Measurements from ENCODE around the gene CACNA1F.
A peak's percentile ranks its signal among the peaks of the same experiment; 100 is the strongest.

The CACNA1F gene

GRCh38 chrX:49183701-49184281 lies 49.3 kb downstream of the CACNA1F start:
- peak overlapping the region; percentile 36; the same call in 1 of the 2 replicates for H3K4me3 ChIP-seq (ENCODE audit: low read depth, low read length)
- ChIA-PET POLR2A (interaction anchor here (1.3 kb wide), 1 partner anchor 12 kb away, joined by 10 read pairs; the partner anchor contains the start of gene PLP2), CTCF (interaction anchor here (1.2 kb wide), 1 partner anchor 28 kb away, joined by 4 read pairs; no protein-coding TSS in a partner anchor)
- no peak for DNase-seq (ENCODE audit: low read depth, low spot score)
- no peak for TF ChIP-seq CTCF (IDR thresholded peaks at IDR 0.05; ENCODE audit: insufficient read depth, low read length, missing control alignments)

GRCh38 chrX:49179358-49179757 lies 53.8 kb downstream of the CACNA1F start:
- H3K4me3 ChIP-seq (ENCODE audit: low read depth, low read length), result no peak overlapping the region
- CTCF ChIA-PET, result interaction anchor here (0.5 to 1.9 kb wide), 3 partner anchors 13 to 22 kb away, joined by 3 to 6 read pairs (median 3); no protein-coding TSS in a partner anchor
- no peak for DNase-seq (ENCODE audit: low read depth, low spot score)
- TF ChIP-seq CTCF (IDR thresholded peaks at IDR 0.05; ENCODE audit: insufficient read depth, low read length, missing control alignments), result no peak
- POLR2A ChIA-PET, result no interaction called here

- POLR2A ChIA-PET, result no interaction called here
- no peak for DNase-seq (ENCODE audit: low read depth, low spot score)
- CTCF ChIA-PET, result interaction anchor here (0.5 kb wide), 1 partner anchor 21 kb away, joined by 3 read pairs; no protein-coding TSS in a partner anchor
- H3K4me3 ChIP-seq (ENCODE audit: low read depth, low read length), result no peak overlapping the region
- TF ChIP-seq CTCF (IDR thresholded peaks at IDR 0.05; ENCODE audit: insufficient read depth, low read length, missing control alignments), result no peak
These were observed 54.6 kb downstream of the CACNA1F start for GRCh38 chrX:49178537-49178936.

- DNase-seq (ENCODE audit: low read depth, low spot score), result no peak
- ChIA-PET POLR2A (no interaction called here), CTCF (interaction anchor here (0.7 to 1.2 kb wide), 2 partner anchors 14 to 136 kb away, joined by 3 read pairs; no protein-coding TSS in a partner anchor)
- H3K4me3 ChIP-seq (ENCODE audit: low read depth, low read length), result no peak overlapping the region
- no peak for TF ChIP-seq CTCF (IDR thresholded peaks at IDR 0.05; ENCODE audit: insufficient read depth, low read length, missing control alignments)
These were observed 55.2 kb downstream of the CACNA1F start for GRCh38 chrX:49177873-49178480.

- no peak overlapping the region for H3K4me3 ChIP-seq (ENCODE audit: low read depth, low read length)
- POLR2A ChIA-PET, result no interaction called here
- no peak for TF ChIP-seq CTCF (IDR thresholded peaks at IDR 0.05; ENCODE audit: insufficient read depth, low read length, missing control alignments)
- CTCF ChIA-PET, result interaction anchor here (0.7 to 1.2 kb wide), 2 partner anchors 13 to 136 kb away, joined by 3 read pairs; no protein-coding TSS in a partner anchor
- DNase-seq (ENCODE audit: low read depth, low spot score), result no peak
These were observed 55.8 kb downstream of the CACNA1F start for GRCh38 chrX:49177338-49177833.
